BJ (cell line): Measurements from ENCODE around the gene ITGB3. TPM values are rescaled to one million over a fixed set of nuclear protein-coding genes. Genes with fewer than 3 reads are reported as not detected.

Experiments used
- CTCF ChIA-PET: fragments of 350-600 bp; formaldehyde crosslinking; extraction: SDS; loops from one replicate; lab custom pipeline; 2021; ENCODE audit warnings: antibody characterized with exemption, inconsistent platforms; lab: Yijun Ruan, JAX
- POLR2A ChIA-PET: fragments of 300-600 bp; sonication (Branson Sonifier 250); formaldehyde crosslinking; extraction: SDS; loops from one replicate; lab custom pipeline; 2021; ENCODE audit warnings: antibody characterized with exemption; lab: Charles Lee
- DNase-seq: peaks from one replicate; pipeline ENCODE4 v3.0.0-alpha.2; 2011; ENCODE audit warnings: low read depth
- H3K27me3 ChIP-seq: 2 replicates; pipeline ENCODE4 v1.6.0; 2011; ENCODE audit warnings: low read length; ENCODE audit not compliant: control insufficient read depth, insufficient read depth
- H3K36me3 ChIP-seq: 2 replicates; pipeline ENCODE4 v1.5.1; 2011; ENCODE audit warnings: low read length; ENCODE audit not compliant: control insufficient read depth, insufficient read depth
- H3K4me3 ChIP-seq: 2 replicates; pipeline ENCODE4 v1.5.1; 2011; ENCODE audit warnings: low read depth, mild to moderate bottlenecking, control low read depth, low read length
- CTCF ChIP-seq: IDR thresholded peaks from 2 replicates; pipeline ENCODE4 v1.5.1; 2011; ENCODE audit warnings: low read depth, mild to moderate bottlenecking, control low read depth, inconsistent platforms, low read length, moderate library complexity; ENCODE audit not compliant: insufficient read depth
- polyA plus RNA-seq: library from polyadenylated mRNA; depleted of rRNA; stranded (reverse); fragments of >200 nt; gene quantifications from 2 replicates; pipeline ENCODE4 v1.2.3, GENCODE V29; 2011

Gene ITGB3
- polyA plus RNA-seq, 1 experiment = 6.3 TPM

GRCh38 chr17:47315451-47316266 lies 62.0 kb downstream of the ITGB3 start:
- Histone ChIP-seq H3K36me3 (no peaks in the 10 kb centered on the region), H3K4me3 (no peak overlapping the region), H3K27me3 (no peaks in the 10 kb centered on the region)
- ChIA-PET POLR2A (interaction anchor here (0.6 kb wide), 2 partner anchors 10 to 148 kb away, joined by 3 read pairs; no protein-coding TSS in a partner anchor), CTCF (interaction anchor here (0.6 to 3.5 kb wide), 25 partner anchors 9 to 373 kb away, joined by 3 to 26 read pairs (median 5); partner anchors contain the start of gene CDC27)
- peak; percentile 71 for TF ChIP-seq CTCF
- DNase-seq = no peak

- no peak for DNase-seq
- CTCF ChIA-PET = interaction anchor here (0.6 to 3.5 kb wide), 18 partner anchors 9 to 374 kb away, joined by 3 to 26 read pairs (median 6); no protein-coding TSS in a partner anchor
- H3K4me3 ChIP-seq = no peak overlapping the region
- H3K27me3 ChIP-seq = no peaks in the 10 kb centered on the region
- H3K36me3 ChIP-seq = no peaks in the 10 kb centered on the region
- POLR2A ChIA-PET = no interaction called here
- no peak for TF ChIP-seq CTCF
These were observed 62.7 kb downstream of the ITGB3 start for GRCh38 chr17:47316311-47316710.

- CTCF ChIA-PET = interaction anchor here (1.2 to 3.5 kb wide), 8 partner anchors 8 to 91 kb away, joined by 3 to 26 read pairs (median 8); no protein-coding TSS in a partner anchor
- TF ChIP-seq CTCF = no peak
- no peak for DNase-seq
- no peaks in the 10 kb centered on the region for H3K36me3 ChIP-seq
- POLR2A ChIA-PET = no interaction called here
- no peaks in the 10 kb centered on the region for H3K27me3 ChIP-seq
- no peak overlapping the region for H3K4me3 ChIP-seq
These were observed 63.5 kb downstream of the ITGB3 start for GRCh38 chr17:47317119-47317518.

GRCh38 chr17:47318197-47318918 lies 64.7 kb downstream of the ITGB3 start:
- ChIA-PET CTCF (no interaction called here), POLR2A (no interaction called here)
- no peak for TF ChIP-seq CTCF
- Histone ChIP-seq H3K4me3 (no peak overlapping the region), H3K27me3 (no peaks in the 10 kb centered on the region), H3K36me3 (no peaks in the 10 kb centered on the region)
- no peak for DNase-seq

- H3K4me3 ChIP-seq = no peak overlapping the region
- POLR2A ChIA-PET = no interaction called here
- no peaks in the 10 kb centered on the region for H3K27me3 ChIP-seq
- CTCF ChIA-PET = no interaction called here
- no peak for DNase-seq
- H3K36me3 ChIP-seq = no peaks in the 10 kb centered on the region
- no peak for TF ChIP-seq CTCF
These were observed 67.4 kb downstream of the ITGB3 start for GRCh38 chr17:47320879-47321502.
